Measurements from ENCODE around the gene AFAP1. TPM values are rescaled to one million over a fixed set of nuclear protein-coding genes. Genes with fewer than 3 reads are reported as not detected.

The AFAP1 gene
- total and polyA plus RNA-seq, 2 of the 8 experiments (the other 6 are each of a cell fraction or from before 2014, with no cell fraction given) = 3.6 to 18.2 TPM

DNA sequence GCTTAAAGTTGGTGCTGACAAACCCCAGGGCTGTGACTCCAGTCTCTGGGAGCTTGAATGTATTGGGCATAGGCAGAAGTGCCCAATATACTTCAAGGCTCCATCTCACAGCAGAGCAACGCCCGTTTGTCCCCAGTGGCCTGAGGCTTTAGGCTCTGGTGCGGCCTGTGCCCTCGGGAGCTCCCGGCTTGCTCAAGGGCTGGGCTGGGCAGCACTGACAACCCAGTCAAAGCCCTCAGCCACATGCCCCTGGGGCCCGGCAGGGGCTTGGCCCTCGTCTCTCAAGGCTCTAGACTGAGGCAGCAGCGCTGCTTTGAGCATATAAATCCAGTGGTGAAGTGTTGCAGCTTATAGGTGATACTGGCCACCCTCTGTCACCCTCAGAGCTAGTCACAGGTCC lies 203.7 kb downstream of the AFAP1 start (continued):
- TF ChIP-seq, protein P1, sequence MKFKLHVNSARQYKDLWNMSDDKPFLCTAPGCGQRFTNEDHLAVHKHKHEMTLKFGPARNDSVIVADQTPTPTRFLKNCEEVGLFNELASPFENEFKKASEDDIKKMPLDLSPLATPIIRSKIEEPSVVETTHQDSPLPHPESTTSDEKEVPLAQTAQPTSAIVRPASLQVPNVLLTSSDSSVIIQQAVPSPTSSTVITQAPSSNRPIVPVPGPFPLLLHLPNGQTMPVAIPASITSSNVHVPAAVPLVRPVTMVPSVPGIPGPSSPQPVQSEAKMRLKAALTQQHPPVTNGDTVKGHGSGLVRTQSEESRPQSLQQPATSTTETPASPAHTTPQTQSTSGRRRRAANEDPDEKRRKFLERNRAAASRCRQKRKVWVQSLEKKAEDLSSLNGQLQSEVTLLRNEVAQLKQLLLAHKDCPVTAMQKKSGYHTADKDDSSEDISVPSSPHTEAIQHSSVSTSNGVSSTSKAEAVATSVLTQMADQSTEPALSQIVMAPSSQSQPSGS (IDR thresholded peaks at IDR 0.05; ENCODE audit: low read length) = no peak
- TF ChIP-seq SP4 (IDR thresholded peaks at IDR 0.05; ENCODE audit: low read length) (no peak), EP300 (IDR thresholded peaks at IDR 0.05; ENCODE audit: borderline replicate concordance in 1 of 2, low read depth in 2 of 2, low read length in 2 of 2) (no peak), GABPA (IDR thresholded peaks at IDR 0.05; ENCODE audit: borderline replicate concordance, insufficient read depth, low read length) (no peak)

All from H1 (cell line).